GM13977 (cell line): ENCODE measurements around the gene LOC101059915.
"Not testable (repeated sequence)": the region's sequence is repeated elsewhere in the genome, so short reads cannot be mapped to it uniquely, and the experiment has no call there.

Experiments used
- DNase-seq: peaks from one replicate; pipeline ENCODE4 v3.0.0; 2012; ENCODE audit warnings: low spot score
- CTCF ChIP-seq: IDR thresholded peaks from 2 replicates; pipeline ENCODE4 v1.5.1; 2012; ENCODE audit warnings: mild to moderate bottlenecking, control low read depth; ENCODE audit not compliant: insufficient read depth; ENCODE audit errors: extremely low read depth, missing control alignments
- in situ Hi-C: fragments of 300-500 bp; cut with MboI; formaldehyde crosslinking; loops from one replicate; pipeline ENCODE4 v1.12.0; 2022; ENCODE audit warnings: low sequenced_read_pairs, low pct_unique_long_range_greater_than_20kb, mixed read lengths, inconsistent platforms; ENCODE audit not compliant: unreplicated experiment

Gene LOC101059915

DNA sequence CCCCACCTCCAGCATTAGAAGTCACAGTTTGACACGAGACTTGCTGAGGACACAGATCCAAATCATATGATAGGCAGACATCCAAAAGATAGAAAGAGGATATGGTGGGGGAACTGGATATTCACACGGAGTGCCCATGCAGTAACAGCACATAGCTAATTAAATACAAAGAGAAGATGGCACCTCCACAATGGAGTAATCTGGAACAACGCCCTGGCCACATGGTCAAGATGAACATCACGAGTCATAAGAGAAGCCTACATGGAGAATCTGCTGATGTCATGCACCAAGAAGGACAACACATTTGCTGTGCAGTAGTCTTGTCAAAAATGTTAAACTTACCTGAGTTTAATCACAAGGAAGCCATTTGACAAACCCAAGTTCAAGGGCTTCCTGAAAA, 10.1 kb upstream of the LOC101059915 start:
- DNase-seq = no peak
- TF ChIP-seq CTCF = no peak
- in situ Hi-C loops = no loop called here

GRCh38 chrX:71659342-71659741, 8.0 kb upstream of the LOC101059915 start:
- no peak for DNase-seq
- no peak for TF ChIP-seq CTCF
- in situ Hi-C loops = no loop called here

GRCh38 chrX:71659959-71660358, 7.4 kb upstream of the LOC101059915 start:
- no peak for TF ChIP-seq CTCF
- DNase-seq = no peak
- in situ Hi-C loops = no loop called here

GRCh38 chrX:71660562-71661416, 6.6 kb upstream of the LOC101059915 start:
- no peak for DNase-seq
- in situ Hi-C loops = no loop called here
- no peak for TF ChIP-seq CTCF

DNA sequence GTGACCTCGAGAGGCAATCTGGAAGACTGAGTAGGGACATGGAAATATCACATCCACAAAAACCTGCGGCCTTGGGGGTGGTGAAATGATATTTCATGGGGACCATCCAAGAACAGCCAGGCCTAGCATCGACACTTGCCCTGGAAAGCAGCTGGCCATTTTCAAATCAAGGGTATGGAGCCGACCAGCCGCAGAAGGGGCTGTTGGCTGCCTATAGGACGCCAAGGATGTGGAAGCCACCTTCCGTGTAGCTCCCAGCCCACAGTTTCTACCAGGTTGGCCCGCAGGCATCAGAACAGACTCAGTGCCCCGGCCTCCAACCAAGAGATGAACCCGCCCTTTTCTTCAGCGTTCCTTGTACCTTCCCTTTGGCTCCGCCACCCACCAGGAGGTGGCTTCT, 5.4 kb upstream of the LOC101059915 start:
- no peak for DNase-seq
- in situ Hi-C loops = no loop called here
- TF ChIP-seq CTCF = no peak

- DNase-seq, in situ Hi-C loops: not testable (repeated sequence)
These were observed 4.7 kb upstream of the LOC101059915 start for GRCh38 chrX:71662654-71663053.

GRCh38 chrX:71663238-71663637, 4.1 kb upstream of the LOC101059915 start:
- in situ Hi-C loops, DNase-seq: not testable (repeated sequence)
